SIG-M5 treated with dmso at 0.1 percent for 504 hours (cell line): ENCODE data around the gene IQCC.

ENCODE experiments used
- DNase-seq: peaks from one replicate; lab custom pipeline; 2025; ENCODE audit not compliant: unreplicated experiment; lab: John Stamatoyannopoulos, UW

Gene IQCC

GRCh38 chr1:32255072-32256071 is 49.9 kb downstream of the IQCC start:
- DNase-seq = no peak

- DNase-seq = no peak
Measured at GRCh38 chr1:32256473-32257226, 51.2 kb downstream of the IQCC start.

GRCh38 chr1:32257227-32257508 is 51.7 kb downstream of the IQCC start:
- DNase-seq = no peak
